ENCODE measurements around the gene ILDR2. TPM values are rescaled to one million over a fixed set of nuclear protein-coding genes. Genes with fewer than 3 reads are reported as not detected.

ILDR2 gene
- polyA plus RNA-seq, 1 donor (not counting 4 experiments of a cell fraction or from before 2014, with no cell fraction given) = not detected

DNA sequence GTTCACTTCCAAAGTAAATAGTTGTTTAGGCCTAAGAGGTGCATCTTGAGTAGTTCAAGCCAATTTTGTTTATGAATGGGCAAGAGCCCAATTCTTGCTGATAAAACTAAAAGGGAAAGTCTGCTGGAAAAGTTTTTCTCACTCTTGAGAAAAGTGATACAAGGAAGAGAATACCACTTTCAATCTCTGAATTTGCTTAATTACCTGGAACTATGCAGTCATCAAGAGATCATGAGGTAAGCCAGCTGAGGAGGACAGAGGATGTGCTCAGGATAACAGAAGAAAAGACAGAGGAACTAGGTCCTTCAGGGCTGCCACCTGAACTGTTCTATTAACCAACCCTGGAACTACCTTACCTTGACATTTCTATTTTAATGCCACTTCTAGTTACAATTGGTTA lies 42.2 kb downstream of the ILDR2 start:
- Histone ChIP-seq H2AFZ (ENCODE audit: control insufficient read depth, low read length) (no peak overlapping the region), H4K20me1 (ENCODE audit: control insufficient read depth, extremely low read depth, insufficient read depth, low read length) (no peaks in the 10 kb centered on the region), H3K4me3 (ENCODE audit: control insufficient read depth in 2 of 3, extremely low read depth in 1 of 3, insufficient read depth in 2 of 3, low read depth in 1 of 3, low read length in 3 of 3) (no peak overlapping the region), H3K4me2 (ENCODE audit: control insufficient read depth, extremely low read depth, insufficient read depth, low read depth, low read length) (no peak overlapping the region), H3K27ac (ENCODE audit: control insufficient read depth, insufficient read depth, low read length) (no peak overlapping the region), H3K4me1 (ENCODE audit: control insufficient read depth, extremely low read depth, insufficient read depth, low read length) (no peaks in the 10 kb centered on the region), H3K9me1 (ENCODE audit: control insufficient read depth, extremely low read depth, insufficient read depth, low read length) (no peaks in the 10 kb centered on the region), H3K9ac (ENCODE audit: control insufficient read depth, extremely low read depth, insufficient read depth, low read length) (no peak overlapping the region), H3K79me2 (ENCODE audit: control insufficient read depth, insufficient read depth, low read length) (no peaks in the 10 kb centered on the region), H3K9me3 (ENCODE audit: control insufficient read depth, low read depth, low read length) (no peaks in the 10 kb centered on the region), H3K27me3 (ENCODE audit: control insufficient read depth, extremely low read depth, insufficient read depth, low read length) (peaks cover 13% of the 10 kb centered on the region), H3K36me3 (ENCODE audit: control insufficient read depth in 2 of 2, extremely low read depth in 1 of 2, insufficient read depth in 2 of 2, low read length in 2 of 2) (no peaks in the 10 kb centered on the region)
- no peak for TF ChIP-seq EZH2 (IDR thresholded peaks at IDR 0.05; ENCODE audit: low read length)
- TF ChIP-seq, protein P1, sequence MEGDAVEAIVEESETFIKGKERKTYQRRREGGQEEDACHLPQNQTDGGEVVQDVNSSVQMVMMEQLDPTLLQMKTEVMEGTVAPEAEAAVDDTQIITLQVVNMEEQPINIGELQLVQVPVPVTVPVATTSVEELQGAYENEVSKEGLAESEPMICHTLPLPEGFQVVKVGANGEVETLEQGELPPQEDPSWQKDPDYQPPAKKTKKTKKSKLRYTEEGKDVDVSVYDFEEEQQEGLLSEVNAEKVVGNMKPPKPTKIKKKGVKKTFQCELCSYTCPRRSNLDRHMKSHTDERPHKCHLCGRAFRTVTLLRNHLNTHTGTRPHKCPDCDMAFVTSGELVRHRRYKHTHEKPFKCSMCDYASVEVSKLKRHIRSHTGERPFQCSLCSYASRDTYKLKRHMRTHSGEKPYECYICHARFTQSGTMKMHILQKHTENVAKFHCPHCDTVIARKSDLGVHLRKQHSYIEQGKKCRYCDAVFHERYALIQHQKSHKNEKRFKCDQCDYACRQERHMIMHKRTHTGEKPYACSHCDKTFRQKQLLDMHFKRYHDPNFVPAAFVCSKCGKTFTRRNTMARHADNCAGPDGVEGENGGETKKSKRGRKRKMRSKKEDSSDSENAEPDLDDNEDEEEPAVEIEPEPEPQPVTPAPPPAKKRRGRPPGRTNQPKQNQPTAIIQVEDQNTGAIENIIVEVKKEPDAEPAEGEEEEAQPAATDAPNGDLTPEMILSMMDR (optimal IDR thresholded peaks at IDR 0.05 in 1 of 3, IDR thresholded peaks at IDR 0.05 in 1 of 3, conservative IDR thresholded peaks at IDR 0.05 in 1 of 3; ENCODE audit: extremely low read depth in 1 of 3, insufficient read depth in 2 of 3, low read length in 3 of 3) = no peak
- dilution Hi-C loops (cut with MboI; ENCODE audit: extremely low pct_ligation_motif_present, low sequenced_read_pairs) = no loop called here
- FAIRE-seq (no peak), DNase-seq (ENCODE audit: low read depth, low spot score) (no peak)

DNA sequence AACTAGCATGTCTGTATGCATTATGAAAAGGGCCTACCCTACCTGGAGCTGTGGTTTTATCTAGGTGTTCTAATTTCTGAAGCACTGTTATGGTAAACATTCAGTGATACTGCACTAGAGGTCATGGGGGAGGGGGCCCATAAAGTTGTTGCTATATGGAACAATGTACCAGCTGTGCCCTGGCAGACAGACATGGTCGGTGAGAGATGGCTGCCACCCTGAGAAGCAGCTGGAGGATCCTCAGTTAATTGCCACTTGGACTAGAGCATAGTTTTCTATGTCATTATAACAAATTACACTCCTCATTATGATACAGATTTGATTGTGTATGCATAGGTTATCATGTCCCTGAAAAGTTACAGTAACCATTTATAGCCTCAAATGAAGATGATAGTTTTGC lies 45.4 kb downstream of the ILDR2 start:
- Histone ChIP-seq H3K27me3 (ENCODE audit: control insufficient read depth, extremely low read depth, insufficient read depth, low read length) (peaks cover 13% of the 10 kb centered on the region), H3K9ac (ENCODE audit: control insufficient read depth, extremely low read depth, insufficient read depth, low read length) (no peak overlapping the region), H3K4me1 (ENCODE audit: control insufficient read depth, extremely low read depth, insufficient read depth, low read length) (no peaks in the 10 kb centered on the region), H3K27ac (ENCODE audit: control insufficient read depth, insufficient read depth, low read length) (no peak overlapping the region), H3K36me3 (ENCODE audit: control insufficient read depth in 2 of 2, extremely low read depth in 1 of 2, insufficient read depth in 2 of 2, low read length in 2 of 2) (no peaks in the 10 kb centered on the region), H3K79me2 (ENCODE audit: control insufficient read depth, insufficient read depth, low read length) (no peaks in the 10 kb centered on the region), H4K20me1 (ENCODE audit: control insufficient read depth, extremely low read depth, insufficient read depth, low read length) (no peaks in the 10 kb centered on the region), H2AFZ (ENCODE audit: control insufficient read depth, low read length) (no peak overlapping the region), H3K9me3 (ENCODE audit: control insufficient read depth, low read depth, low read length) (no peaks in the 10 kb centered on the region), H3K9me1 (ENCODE audit: control insufficient read depth, extremely low read depth, insufficient read depth, low read length) (no peaks in the 10 kb centered on the region), H3K4me2 (ENCODE audit: control insufficient read depth, extremely low read depth, insufficient read depth, low read depth, low read length) (no peak overlapping the region), H3K4me3 (ENCODE audit: control insufficient read depth in 2 of 3, extremely low read depth in 1 of 3, insufficient read depth in 2 of 3, low read depth in 1 of 3, low read length in 3 of 3) (no peak overlapping the region)
- dilution Hi-C loops (cut with MboI; ENCODE audit: extremely low pct_ligation_motif_present, low sequenced_read_pairs) = no loop called here
- FAIRE-seq = no peak
- TF ChIP-seq, protein P1 (optimal IDR thresholded peaks at IDR 0.05 in 1 of 3, IDR thresholded peaks at IDR 0.05 in 1 of 3, conservative IDR thresholded peaks at IDR 0.05 in 1 of 3; ENCODE audit: extremely low read depth in 1 of 3, insufficient read depth in 2 of 3, low read length in 3 of 3) = no peak
- no peak for TF ChIP-seq EZH2 (IDR thresholded peaks at IDR 0.05; ENCODE audit: low read length)
- no peak for DNase-seq (ENCODE audit: low read depth, low spot score)
